Activated naive CD8-positive, alpha-beta T cell (primary cell): ENCODE measurements around the gene LCN6.

Experiments used
- H3K27ac Mint-ChIP-seq: one replicate; pipeline ENCODE4 v1.8.0; 2021; ENCODE audit warnings: mixed read lengths
- H3K27me3 Mint-ChIP-seq: one replicate; pipeline ENCODE4 v1.8.0; 2021; ENCODE audit warnings: mixed read lengths
- H3K36me3 Mint-ChIP-seq: one replicate; pipeline ENCODE4 v1.8.0; 2021; ENCODE audit warnings: mixed read lengths
- H3K4me1 Mint-ChIP-seq: one replicate; pipeline ENCODE4 v1.8.0; 2021; ENCODE audit warnings: low read depth, mixed read lengths
- H3K4me3 Mint-ChIP-seq: one replicate; pipeline ENCODE4 v1.8.0; 2021; ENCODE audit warnings: mild to moderate bottlenecking, mixed read lengths
- H3K9me3 Mint-ChIP-seq: one replicate; pipeline ENCODE4 v1.8.0; 2021; ENCODE audit warnings: low read depth, mixed read lengths

The LCN6 gene

GRCh38 chr9:136745389-136746154 is 2.8 kb downstream of the LCN6 start:
- Mint-ChIP-seq H3K27me3 (no peaks in the 10 kb centered on the region), H3K27ac (no peak overlapping the region), H3K4me1 (peaks cover 11% of the 10 kb centered on the region), H3K36me3 (no peaks in the 10 kb centered on the region), H3K4me3 (no peak overlapping the region), H3K9me3 (no peaks in the 10 kb centered on the region)

- Mint-ChIP-seq H3K4me1 (peaks cover 8% of the 10 kb centered on the region), H3K27ac (no peak overlapping the region), H3K27me3 (no peaks in the 10 kb centered on the region)
These were observed 3.6 kb downstream of the LCN6 start for GRCh38 chr9:136744773-136745172.

GRCh38 chr9:136743639-136744211 is 4.6 kb downstream of the LCN6 start:
- no peak overlapping the region for H3K27ac Mint-ChIP-seq
- no peak overlapping the region for H3K4me3 Mint-ChIP-seq
- no peaks in the 10 kb centered on the region for H3K9me3 Mint-ChIP-seq
- no peaks in the 10 kb centered on the region for H3K36me3 Mint-ChIP-seq
- H3K27me3 Mint-ChIP-seq: no peaks in the 10 kb centered on the region
- H3K4me1 Mint-ChIP-seq: peaks cover 8% of the 10 kb centered on the region

More at GRCh38 chr9:136744773-136745172, 3.6 kb downstream of the LCN6 start:
- no peak overlapping the region for H3K4me3 Mint-ChIP-seq
- no peaks in the 10 kb centered on the region for H3K36me3 Mint-ChIP-seq
- H3K9me3 Mint-ChIP-seq: no peaks in the 10 kb centered on the region

GRCh38 chr9:136742591-136743391 is 5.5 kb downstream of the LCN6 start, which contains the start of gene LCN10:
Gene LCN10 (minus strand): TSS chr9:136742940. CDS start chr9:136742903, 37 bp downstream.
- H3K27me3 Mint-ChIP-seq: no peaks in the 10 kb centered on the region
- H3K4me1 Mint-ChIP-seq: peaks cover 8% of the 10 kb centered on the region
- no peaks in the 10 kb centered on the region for H3K9me3 Mint-ChIP-seq
- peak within 1 kb of the TSS; percentile 81 for H3K4me3 Mint-ChIP-seq
- H3K36me3 Mint-ChIP-seq: no peaks in the 10 kb centered on the region
- H3K27ac Mint-ChIP-seq: no peak within 1 kb of the TSS

GRCh38 chr9:136741883-136742571 is 6.3 kb downstream of the LCN6 start:
- no peaks in the 10 kb centered on the region for H3K27me3 Mint-ChIP-seq
- no peaks in the 10 kb centered on the region for H3K36me3 Mint-ChIP-seq
- peak overlapping the region; percentile 81 for H3K4me3 Mint-ChIP-seq
- no peak overlapping the region for H3K27ac Mint-ChIP-seq
- H3K4me1 Mint-ChIP-seq: peaks cover 8% of the 10 kb centered on the region
- H3K9me3 Mint-ChIP-seq: no peaks in the 10 kb centered on the region

GRCh38 chr9:136740971-136741882 is 7.1 kb downstream of the LCN6 start:
- no peaks in the 10 kb centered on the region for H3K27me3 Mint-ChIP-seq
- H3K36me3 Mint-ChIP-seq: no peaks in the 10 kb centered on the region
- H3K4me3 Mint-ChIP-seq: peak overlapping the region; percentile 81
- H3K4me1 Mint-ChIP-seq: peaks cover 8% of the 10 kb centered on the region
- H3K9me3 Mint-ChIP-seq: no peaks in the 10 kb centered on the region
- H3K27ac Mint-ChIP-seq: peak overlapping the region; percentile 76

GRCh38 chr9:136740491-136740890 is 7.8 kb downstream of the LCN6 start:
- H3K27ac Mint-ChIP-seq: peak overlapping the region; percentile 77
- no peaks in the 10 kb centered on the region for H3K36me3 Mint-ChIP-seq
- no peaks in the 10 kb centered on the region for H3K9me3 Mint-ChIP-seq
- H3K4me3 Mint-ChIP-seq: peak overlapping the region; percentile 59
- H3K27me3 Mint-ChIP-seq: no peaks in the 10 kb centered on the region
- H3K4me1 Mint-ChIP-seq: peaks cover 8% of the 10 kb centered on the region

- Mint-ChIP-seq H3K36me3 (no peaks in the 10 kb centered on the region), H3K27ac (no peak overlapping the region), H3K27me3 (no peaks in the 10 kb centered on the region), H3K4me1 (peaks cover 8% of the 10 kb centered on the region), H3K9me3 (no peaks in the 10 kb centered on the region), H3K4me3 (no peak overlapping the region)
These were observed 8.3 kb downstream of the LCN6 start for GRCh38 chr9:136740069-136740468.

DNA sequence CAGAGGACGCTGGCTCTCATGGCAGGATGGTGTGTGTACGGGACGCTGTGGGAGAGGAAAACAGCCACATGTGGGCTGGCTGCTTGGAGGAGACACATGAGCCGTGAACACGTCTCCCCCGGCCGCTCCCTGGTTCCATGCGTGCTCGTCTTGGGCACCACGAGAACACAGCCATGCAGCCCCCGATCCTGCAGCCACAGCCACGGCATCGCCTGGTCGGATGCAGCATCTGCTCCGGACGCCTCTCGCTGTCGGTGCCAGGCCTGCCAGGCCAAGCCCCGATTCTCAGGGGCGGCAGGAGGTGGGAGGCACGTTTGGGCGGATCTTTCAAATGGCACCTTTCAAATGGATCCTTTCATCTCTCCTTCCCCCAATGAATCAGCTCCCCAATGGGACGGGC is 8.8 kb downstream of the LCN6 start:
- H3K27ac Mint-ChIP-seq: no peak overlapping the region
- peaks cover 10% of the 10 kb centered on the region for H3K4me1 Mint-ChIP-seq
- H3K36me3 Mint-ChIP-seq: no peaks in the 10 kb centered on the region
- no peak overlapping the region for H3K4me3 Mint-ChIP-seq
- H3K27me3 Mint-ChIP-seq: no peaks in the 10 kb centered on the region
- H3K9me3 Mint-ChIP-seq: no peaks in the 10 kb centered on the region

- Mint-ChIP-seq H3K27me3 (no peaks in the 10 kb centered on the region), H3K27ac (no peak overlapping the region), H3K36me3 (no peaks in the 10 kb centered on the region), H3K9me3 (no peaks in the 10 kb centered on the region), H3K4me1 (peaks cover 10% of the 10 kb centered on the region), H3K4me3 (no peak overlapping the region)
These were observed 9.4 kb downstream of the LCN6 start for GRCh38 chr9:136738960-136739359.

- Mint-ChIP-seq H3K4me3 (no peak overlapping the region), H3K9me3 (no peaks in the 10 kb centered on the region), H3K27ac (no peak overlapping the region), H3K27me3 (no peaks in the 10 kb centered on the region), H3K36me3 (no peaks in the 10 kb centered on the region), H3K4me1 (peaks cover 7% of the 10 kb centered on the region)
These were observed 12.4 kb downstream of the LCN6 start for GRCh38 chr9:136735812-136736480.

GRCh38 chr9:136734837-136735496 is 13.4 kb downstream of the LCN6 start:
- H3K4me3 Mint-ChIP-seq: no peak overlapping the region
- no peaks in the 10 kb centered on the region for H3K9me3 Mint-ChIP-seq
- H3K4me1 Mint-ChIP-seq: peaks cover 5% of the 10 kb centered on the region
- no peak overlapping the region for H3K27ac Mint-ChIP-seq
- H3K36me3 Mint-ChIP-seq: no peaks in the 10 kb centered on the region
- H3K27me3 Mint-ChIP-seq: no peaks in the 10 kb centered on the region

- Mint-ChIP-seq H3K27ac (no peak overlapping the region), H3K4me3 (no peak overlapping the region), H3K9me3 (no peaks in the 10 kb centered on the region), H3K36me3 (no peaks in the 10 kb centered on the region), H3K27me3 (no peaks in the 10 kb centered on the region), H3K4me1 (peaks cover 9% of the 10 kb centered on the region)
These were observed 14.7 kb downstream of the LCN6 start for GRCh38 chr9:136733611-136734010.
